A204.1 (cell line): ENCODE data around the gene RPL32.
"Not testable (repeated sequence)": the region's sequence is repeated elsewhere in the genome, so short reads cannot be mapped to it uniquely, and the experiment has no call there.

ENCODE experiments used
- FAIRE-seq: peaks from 2 replicates; lab custom pipeline; 2012; peaks lifted over from hg19 to GRCh38; lab: Jason Lieb, UNC

RPL32 gene

GRCh38 chr3:12808587-12808986, 32.8 kb downstream of the RPL32 start:
- no peak for FAIRE-seq

- no peak for FAIRE-seq
These were observed 33.6 kb downstream of the RPL32 start for GRCh38 chr3:12807601-12808359.

GRCh38 chr3:12807066-12807465, 34.3 kb downstream of the RPL32 start:
- no peak for FAIRE-seq

- FAIRE-seq, result no peak
These were observed 38.0 kb downstream of the RPL32 start for GRCh38 chr3:12803371-12803770.

- FAIRE-seq, result no peak
These were observed 41.6 kb downstream of the RPL32 start for GRCh38 chr3:12799525-12800440.

GRCh38 chr3:12798559-12799179, 42.7 kb downstream of the RPL32 start:
- FAIRE-seq, result no peak

GRCh38 chr3:12797892-12798558, 43.3 kb downstream of the RPL32 start:
- FAIRE-seq, result no peak

- FAIRE-seq, result no peak
These were observed 44.1 kb downstream of the RPL32 start for GRCh38 chr3:12797124-12797891.

- FAIRE-seq, result no peak
These were observed 44.9 kb downstream of the RPL32 start, which contains the start of gene CAND2 for GRCh38 chr3:12796171-12797123. Gene CAND2, plus strand, starts transcription at chr3:12796680. Its CDS starts 41 bp downstream, at chr3:12796721.

- no peak for FAIRE-seq
These were observed 47.7 kb downstream of the RPL32 start for GRCh38 chr3:12793701-12794100.

- FAIRE-seq, result no peak
These were observed 49.9 kb downstream of the RPL32 start for GRCh38 chr3:12791430-12791829.

- FAIRE-seq, result not testable (repeated sequence)
These were observed 53.2 kb downstream of the RPL32 start for GRCh38 chr3:12787967-12788690.

GRCh38 chr3:12787346-12787745, 54.0 kb downstream of the RPL32 start:
- not testable (repeated sequence) for FAIRE-seq

GRCh38 chr3:12785096-12785495, 56.3 kb downstream of the RPL32 start:
- FAIRE-seq, result no peak
